PC-9 (cell line): ENCODE data around the gene ARFGEF3.

Experiments
- CTCF ChIP-seq: fragments of 200-600 bp; sonication (generic); conservative IDR thresholded peaks from 2 replicates; pipeline ENCODE4 v1.6.1; 2017; ENCODE audit warnings: mixed run types, antibody characterized with exemption, mild to moderate bottlenecking, moderate library complexity
- EZH2 ChIP-seq: fragments of 200-600 bp; sonication (generic); IDR thresholded peaks from 2 replicates; pipeline ENCODE4 v1.8.0; 2017; ENCODE audit warnings: antibody characterized with exemption, low read depth

- TF ChIP-seq CTCF (no peak), EZH2 (no peak)
Measured at GRCh38 chr6:138246650-138247440, 85.1 kb downstream of the ARFGEF3 start.
